Measurements from ENCODE around the gene AGO3.

Gene AGO3

GRCh38 chr1:36096500-36097432 is 165.9 kb downstream of the AGO3 start:
- no peak for DNase-seq

DNA sequence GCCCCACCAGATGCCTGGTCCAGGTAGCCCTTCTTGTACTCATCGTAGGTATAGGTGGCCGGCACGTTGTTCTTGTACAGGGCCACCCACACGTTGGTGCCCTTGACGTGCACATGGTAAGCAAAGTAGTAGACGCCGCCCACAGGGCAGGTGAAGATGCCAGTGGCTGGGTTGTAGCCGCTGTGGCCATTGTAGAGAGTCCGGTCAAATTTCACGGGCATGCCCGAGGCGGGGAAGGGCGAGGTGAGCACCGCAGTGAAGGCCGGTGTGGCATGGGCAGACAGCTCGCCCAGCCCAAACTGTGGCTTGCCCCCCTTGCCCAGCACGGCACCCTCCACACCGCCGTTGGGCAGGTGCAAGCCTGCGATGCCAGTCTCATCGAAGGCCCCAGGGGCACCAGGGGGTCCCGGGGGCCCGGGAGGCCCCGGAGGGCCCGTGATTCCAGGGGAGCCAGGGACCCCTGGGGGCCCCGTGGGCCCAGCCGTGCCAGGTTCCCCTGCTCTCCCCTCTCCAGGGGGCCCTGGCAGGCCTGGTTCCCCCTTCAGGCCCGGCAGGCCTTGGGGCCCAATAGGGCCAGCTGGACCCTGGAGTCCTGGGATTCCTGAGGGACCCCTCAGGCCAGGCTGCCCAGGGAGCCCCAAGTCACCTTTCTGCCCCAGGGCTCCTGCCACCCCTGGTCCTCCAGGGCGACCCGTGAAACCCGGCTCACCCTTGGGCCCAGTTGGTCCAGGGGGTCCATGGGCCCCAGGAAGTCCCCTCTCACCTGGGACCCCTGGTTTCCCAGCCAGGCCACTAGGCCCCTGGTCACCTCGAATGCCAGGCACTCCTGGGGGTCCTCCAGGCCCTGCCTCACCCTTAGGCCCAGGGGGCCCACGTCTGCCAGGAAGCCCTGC is 167.0 kb downstream of the AGO3 start:
- DNase-seq: no peak

- no peak for DNase-seq
Measured at GRCh38 chr1:36098650-36099365, 167.9 kb downstream of the AGO3 start.

GRCh38 chr1:36099681-36100341 is 168.9 kb downstream of the AGO3 start:
- peak; percentile 54 to 63 for DNase-seq

DNA sequence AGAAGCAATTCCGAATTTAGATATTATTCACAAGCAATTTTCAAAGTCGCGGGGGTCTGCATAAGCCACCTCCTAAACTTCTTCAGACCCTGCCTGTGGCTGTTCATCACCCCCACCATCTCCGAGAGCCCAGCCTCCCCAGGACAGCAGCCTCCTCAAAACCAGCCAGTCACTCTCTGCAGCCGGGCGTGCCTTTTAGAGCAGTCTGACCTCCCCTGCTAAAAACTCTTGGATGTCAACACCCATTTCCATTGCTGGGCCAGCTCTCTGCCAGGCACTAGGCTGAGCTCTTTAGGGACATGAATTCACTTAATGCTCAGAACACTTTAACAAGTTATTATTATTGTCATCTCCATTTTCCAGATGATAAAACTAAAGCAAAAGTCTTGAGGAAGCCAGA is 169.5 kb downstream of the AGO3 start:
- no peak for DNase-seq

GRCh38 chr1:36101546-36101945 is 170.6 kb downstream of the AGO3 start:
- DNase-seq: no peak

- no peak for DNase-seq
Measured at GRCh38 chr1:36106269-36106668, 175.4 kb downstream of the AGO3 start.

GRCh38 chr1:36107394-36107793 is 176.5 kb downstream of the AGO3 start:
- DNase-seq: no peak

- DNase-seq: no peak
Measured at GRCh38 chr1:36108314-36108713, 177.4 kb downstream of the AGO3 start.

GRCh38 chr1:36109041-36109679 is 178.3 kb downstream of the AGO3 start:
- DNase-seq: no peak

DNA sequence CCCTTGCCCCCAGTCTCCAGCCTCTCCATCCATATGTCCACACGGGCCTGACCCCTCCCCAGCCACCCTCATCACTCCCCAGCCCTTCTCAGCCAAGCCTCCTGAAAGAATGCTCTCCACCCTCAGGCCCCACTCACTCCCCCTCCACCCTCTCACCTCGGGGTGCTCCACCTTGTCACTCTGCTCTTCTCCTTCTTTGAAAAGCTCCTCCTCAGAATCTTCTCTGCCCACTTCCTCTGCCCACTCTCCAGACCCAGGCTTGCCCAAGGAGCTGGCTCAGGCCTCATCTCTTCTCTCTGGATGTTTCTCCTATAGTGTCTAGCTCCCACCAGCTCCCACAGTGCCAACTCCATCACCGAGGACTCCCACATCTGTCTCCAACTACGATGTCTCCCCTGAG is 180.2 kb downstream of the AGO3 start:
- DNase-seq: no peak

DNA sequence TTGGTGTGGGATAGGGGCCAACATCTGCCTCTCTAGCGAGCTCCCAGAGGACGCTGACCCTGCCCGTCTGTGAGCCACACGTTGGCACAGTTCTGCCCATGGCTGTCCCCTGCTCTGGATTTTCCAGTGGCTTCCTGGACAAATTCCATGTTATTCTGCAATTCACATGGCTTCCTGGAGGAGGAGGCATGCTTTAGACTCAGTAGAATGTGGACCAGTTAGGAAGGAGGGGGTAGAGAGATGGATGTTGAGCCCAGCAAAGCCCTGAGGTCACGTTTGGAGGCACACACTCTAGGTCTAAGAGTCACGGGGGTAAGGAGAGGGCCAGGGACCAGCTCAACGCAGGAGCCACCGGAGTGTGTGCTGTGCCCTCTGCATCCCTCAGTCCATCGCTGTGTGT is 181.9 kb downstream of the AGO3 start:
- DNase-seq: no peak

DNA sequence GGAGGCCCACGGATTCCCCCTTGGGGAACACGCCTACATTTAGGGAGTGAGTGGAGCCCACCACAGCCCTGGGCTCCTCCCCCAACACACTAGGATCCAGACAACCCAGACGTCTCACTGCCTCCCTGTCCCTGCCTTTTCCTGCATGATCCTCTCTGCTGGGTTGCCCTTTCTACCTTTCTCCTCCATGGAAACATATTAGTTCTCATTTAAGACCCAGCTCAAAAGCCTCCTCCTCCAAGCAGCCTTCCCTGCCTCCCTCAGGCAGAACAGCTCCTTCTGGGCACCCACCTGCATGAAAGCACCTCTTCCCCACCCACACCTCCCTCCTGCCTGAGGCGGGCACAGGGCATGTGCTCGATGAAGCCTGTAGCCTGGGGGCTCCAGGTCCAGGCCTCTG is 183.5 kb downstream of the AGO3 start:
- DNase-seq: no peak

GRCh38 chr1:36115200-36115669 is 184.3 kb downstream of the AGO3 start:
- DNase-seq: no peak

DNA sequence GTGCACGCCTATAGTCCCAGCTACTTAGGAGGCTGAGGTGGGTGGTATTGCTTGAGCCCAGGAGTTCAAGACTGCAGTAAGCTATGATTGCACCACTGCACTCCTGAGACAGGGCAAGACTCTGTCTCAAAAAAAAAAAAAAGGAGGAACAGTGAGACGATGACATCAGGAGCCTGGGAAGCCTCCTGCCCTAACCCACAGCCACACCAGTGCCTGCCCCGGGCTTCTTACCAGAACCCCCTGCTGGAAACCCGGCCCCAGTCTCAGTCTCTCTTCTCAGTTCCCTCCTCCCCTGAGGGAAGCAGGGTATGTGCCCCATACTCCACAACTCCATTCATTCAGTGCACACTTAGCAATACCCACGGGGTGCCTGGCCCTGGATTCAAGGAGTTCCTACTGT is 185.0 kb downstream of the AGO3 start:
- peak; percentile 77 to 82 for DNase-seq

GRCh38 chr1:36116901-36117300 is 186.0 kb downstream of the AGO3 start:
- no peak for DNase-seq

GRCh38 chr1:36118447-36119204 is 187.7 kb downstream of the AGO3 start:
- no peak for DNase-seq

- DNase-seq: peak; percentile 72 to 89
Measured at GRCh38 chr1:36119456-36119855, 188.6 kb downstream of the AGO3 start.

Data from inflammatory macrophage (primary cell).